PC-3 (cell line): Measurements from ENCODE around the gene FAM171A1. TPM values are rescaled to one million over a fixed set of nuclear protein-coding genes. Genes with fewer than 3 reads are reported as not detected.
A peak's percentile ranks its signal among the peaks of the same experiment; 100 is the strongest.
"Not testable (repeated sequence)": the region's sequence is repeated elsewhere in the genome, so short reads cannot be mapped to it uniquely, and the experiment has no call there.

Experiments
- ATAC-seq: fragments of 200-7000 bp; cut with Tn5 transposase; 2 replicates; pipeline ENCODE4 v1.9.1; 2020; ENCODE audit warnings: mild to moderate bottlenecking, moderate library complexity
- BruUV-seq: library from RNA; stranded (reverse); fragments of 400-500 nt; replicated peaks from 2 replicates; lab custom pipeline; 2021; lab: Mats Ljungman, UMichigan
- CTCF ChIA-PET: fragments of 300-600 bp; sonication (Branson Sonifier 250); formaldehyde crosslinking; loops from one replicate; lab custom pipeline; 2022; ENCODE audit warnings: antibody characterized with exemption; lab: Charles Lee
- POLR2A ChIA-PET: fragments of 300-600 bp; sonication (Branson Sonifier 250); formaldehyde crosslinking; loops from one replicate; lab custom pipeline; 2022; ENCODE audit warnings: antibody characterized with exemption; ENCODE audit not compliant: unreplicated experiment; lab: Charles Lee
- DNase-seq: peaks from one replicate; pipeline ENCODE4 v3.0.0-alpha.2; 2015
- H2AFZ ChIP-seq: fragments of 300-600 bp; sonication (generic); 2 replicates; pipeline ENCODE4 v1.6.0; 2016; ENCODE audit warnings: antibody characterized with exemption, low read length
- H3F3A ChIP-seq: fragments of 300-600 bp; sonication (generic); one replicate; pipeline ENCODE4 v1.6.0; 2017; ENCODE audit warnings: antibody characterized with exemption, low read length, control low read depth, mild to moderate bottlenecking; ENCODE audit not compliant: unreplicated experiment
- H3K27ac ChIP-seq: fragments of 300-600 bp; sonication (generic); 2 replicates; pipeline ENCODE4 v1.5.1; 2016; ENCODE audit warnings: mild to moderate bottlenecking, low read length
- H3K27me3 ChIP-seq: fragments of 300-600 bp; sonication (generic); 2 replicates; pipeline ENCODE4 v1.6.1; 2016; ENCODE audit warnings: low read length, mixed read lengths
- H3K36me3 ChIP-seq: fragments of 300-600 bp; sonication (generic); 2 replicates; pipeline ENCODE4 v1.6.1; 2016; ENCODE audit warnings: low read depth, mixed run types, low read length, mixed read lengths
- H3K4me1 ChIP-seq: fragments of 300-600 bp; sonication (generic); 2 replicates; pipeline ENCODE4 v1.5.1; 2016; ENCODE audit warnings: low read length; ENCODE audit not compliant: insufficient read depth
- H3K4me2 ChIP-seq: fragments of 300-600 bp; sonication (generic); 2 replicates; pipeline ENCODE4 v1.6.0; 2016; ENCODE audit warnings: low read length
- H3K4me3 ChIP-seq: fragments of 300-600 bp; sonication (generic); 2 replicates; pipeline ENCODE4 v1.5.1; 2016; ENCODE audit warnings: mild to moderate bottlenecking, low read length, mixed read lengths
- H3K79me2 ChIP-seq: fragments of 300-600 bp; sonication (generic); 2 replicates; pipeline ENCODE4 v1.6.1; 2017; ENCODE audit warnings: low read length, mixed read lengths
- H3K9ac ChIP-seq: fragments of 300-600 bp; sonication (generic); 2 replicates; pipeline ENCODE4 v1.6.0; 2016; ENCODE audit warnings: mild to moderate bottlenecking, low read length
- H3K9me2 ChIP-seq: fragments of 300-600 bp; sonication (generic); replicated peaks from 2 replicates; pipeline ENCODE4 v1.6.1; 2016; ENCODE audit warnings: mixed run types, low read length, mixed read lengths
- H3K9me3 ChIP-seq: fragments of 300-600 bp; sonication (generic); 2 replicates; pipeline ENCODE4 v1.6.1; 2016; ENCODE audit warnings: low read length, mixed read lengths
- H4K20me1 ChIP-seq: fragments of 300-600 bp; sonication (generic); 2 replicates; pipeline ENCODE4 v1.6.1; 2016; ENCODE audit warnings: low read length, mixed read lengths
- CTCF ChIP-seq: fragments of 300-600 bp; sonication (generic); conservative IDR thresholded peaks from 2 replicates; pipeline ENCODE4 v1.5.1; 2017; ENCODE audit warnings: antibody characterized with exemption, low read depth, mild to moderate bottlenecking, low read length
- EZH2 ChIP-seq: fragments of 300-600 bp; sonication (generic); IDR thresholded peaks from one replicate; pipeline ENCODE4 v1.6.1; 2017; ENCODE audit warnings: antibody characterized with exemption, mild to moderate bottlenecking, low read length; ENCODE audit not compliant: unreplicated experiment
- EZH2phosphoT487 ChIP-seq: fragments of 300-600 bp; sonication (generic); IDR thresholded peaks from 2 replicates; pipeline ENCODE4 v1.6.1; 2018; ENCODE audit warnings: mild to moderate bottlenecking, antibody characterized with exemption, low read length, borderline replicate concordance
- intact Hi-C: fragments of 100-400 bp; cut with micrococcal nuclease; formaldehyde crosslinking; loops from 2 replicates; pipeline ENCODE4 v1.9.0; 2023
- total RNA-seq: library from RNA; depleted of rRNA; stranded (reverse); fragments of >200 nt; gene quantifications from 2 replicates; pipeline ENCODE4 v1.2.3, GENCODE V29; 2014

FAM171A1 gene
- total RNA-seq, 1 experiment from 2014 or later, result 10.4 TPM

GRCh38 chr10:15210521-15210920 lies 160.6 kb downstream of the FAM171A1 start:
- no peak overlapping the region for H2AFZ ChIP-seq
- H3K4me3 ChIP-seq, result no peak overlapping the region
- no peaks in the 10 kb centered on the region for H3K9me2 ChIP-seq
- H3K27me3 ChIP-seq, result no peaks in the 10 kb centered on the region
- no peaks in the 10 kb centered on the region for H3K36me3 ChIP-seq
- peaks cover 13% of the 10 kb centered on the region for H3K4me1 ChIP-seq
- no peak overlapping the region for H3K9ac ChIP-seq
- no peaks in the 10 kb centered on the region for H3F3A ChIP-seq
- POLR2A ChIA-PET, result no interaction called here
- H3K79me2 ChIP-seq, result no peaks in the 10 kb centered on the region
- ATAC-seq (no peak), DNase-seq (no peak)
- no peak overlapping the region for H3K27ac ChIP-seq
- CTCF ChIA-PET, result no interaction called here
- BruUV-seq, result no TSS peak
- no peaks in the 10 kb centered on the region for H4K20me1 ChIP-seq
- intact Hi-C loops, result loop anchor here (2.0 kb wide), 1 partner anchor 160 kb away; the partner anchor contains the start of gene FAM171A1
- H3K4me2 ChIP-seq, result no peak overlapping the region
- H3K9me3 ChIP-seq, result no peaks in the 10 kb centered on the region
- TF ChIP-seq EZH2, result no peak
- TF ChIP-seq CTCF, result no peak
- TF ChIP-seq EZH2phosphoT487, result no peak

GRCh38 chr10:15209827-15210509 lies 161.1 kb downstream of the FAM171A1 start:
- H3K4me1 ChIP-seq, result peaks cover 13% of the 10 kb centered on the region
- no peaks in the 10 kb centered on the region for H3K36me3 ChIP-seq
- CTCF ChIA-PET, result no interaction called here
- no peaks in the 10 kb centered on the region for H3K9me2 ChIP-seq
- BruUV-seq, result no TSS peak
- H3K27ac ChIP-seq, result no peak overlapping the region
- peak; percentile 80 for ATAC-seq
- peak; percentile 66 for DNase-seq
- no peak overlapping the region for H3K9ac ChIP-seq
- H3K4me2 ChIP-seq, result no peak overlapping the region
- H3K4me3 ChIP-seq, result no peak overlapping the region
- H3K27me3 ChIP-seq, result no peaks in the 10 kb centered on the region
- no peaks in the 10 kb centered on the region for H3K79me2 ChIP-seq
- no peaks in the 10 kb centered on the region for H3K9me3 ChIP-seq
- H4K20me1 ChIP-seq, result no peaks in the 10 kb centered on the region
- TF ChIP-seq EZH2phosphoT487 (no peak), EZH2 (no peak), CTCF (peak; percentile 75)
- H2AFZ ChIP-seq, result no peak overlapping the region
- H3F3A ChIP-seq, result no peaks in the 10 kb centered on the region
- POLR2A ChIA-PET, result no interaction called here
- intact Hi-C loops, result loop anchor here (2.0 kb wide), 1 partner anchor 161 kb away; the partner anchor contains the start of gene FAM171A1

DNA sequence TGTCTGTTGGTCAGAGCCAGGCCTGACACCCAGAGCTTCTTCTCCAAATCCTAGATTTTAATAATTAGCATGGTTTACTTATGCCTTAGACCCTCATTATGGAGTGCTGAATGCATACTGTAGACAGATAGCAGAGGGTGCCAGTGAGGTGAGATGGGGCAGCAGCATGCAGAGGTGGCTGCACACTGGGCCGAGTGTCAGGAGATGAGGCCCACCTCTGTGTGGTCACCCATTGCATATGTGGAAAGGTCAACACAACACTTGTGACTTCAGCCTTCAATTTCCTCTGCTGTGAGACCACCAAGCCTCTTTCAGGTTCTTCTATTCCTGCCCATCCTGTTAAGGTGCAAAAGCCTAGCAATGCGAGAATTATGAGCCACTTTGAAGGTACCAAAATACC lies 162.9 kb downstream of the FAM171A1 start:
- Histone ChIP-seq H2AFZ (no peak overlapping the region), H3K9ac (no peak overlapping the region), H3K9me3 (no peaks in the 10 kb centered on the region), H4K20me1 (no peaks in the 10 kb centered on the region), H3K4me2 (no peak overlapping the region), H3K4me3 (no peak overlapping the region), H3K27me3 (no peaks in the 10 kb centered on the region), H3K79me2 (no peaks in the 10 kb centered on the region), H3F3A (no peaks in the 10 kb centered on the region), H3K9me2 (no peaks in the 10 kb centered on the region), H3K36me3 (no peaks in the 10 kb centered on the region), H3K27ac (no peak overlapping the region), H3K4me1 (peaks cover 13% of the 10 kb centered on the region)
- no TSS peak for BruUV-seq
- TF ChIP-seq EZH2 (no peak), CTCF (no peak), EZH2phosphoT487 (no peak)
- no peak for ATAC-seq
- no peak for DNase-seq
- intact Hi-C loops, result no loop called here
- ChIA-PET CTCF (no interaction called here), POLR2A (no interaction called here)

DNA sequence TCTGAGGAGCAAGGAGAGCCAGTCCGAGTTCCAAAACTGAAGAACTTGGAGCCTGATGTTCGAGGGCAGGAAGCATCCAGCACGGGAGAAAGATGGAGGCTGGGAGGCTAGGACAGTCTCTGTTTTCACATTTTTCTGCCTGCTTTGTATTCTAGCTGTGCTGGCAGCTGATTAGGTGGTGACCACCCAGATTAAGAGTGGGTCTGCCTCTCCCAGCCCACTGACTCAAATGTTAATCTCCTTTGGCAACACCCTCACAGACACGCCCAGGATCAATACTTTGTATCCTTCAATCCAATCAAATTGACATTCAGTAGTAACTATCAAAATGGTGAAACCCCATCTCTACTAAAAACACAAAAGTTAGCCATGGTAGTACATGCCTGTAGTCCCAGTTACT lies 163.7 kb downstream of the FAM171A1 start:
- DNase-seq, H3K4me3 ChIP-seq, CTCF ChIA-PET, H3K4me2 ChIP-seq, H2AFZ ChIP-seq, BruUV-seq, H3K36me3 ChIP-seq, H3F3A ChIP-seq, H3K27me3 ChIP-seq, H4K20me1 ChIP-seq, H3K27ac ChIP-seq, H3K9ac ChIP-seq, H3K9me3 ChIP-seq, POLR2A ChIA-PET, intact Hi-C loops, ATAC-seq, H3K9me2 ChIP-seq, H3K79me2 ChIP-seq: not testable (repeated sequence)
- H3K4me1 ChIP-seq, result peaks cover 17% of the 10 kb centered on the region
